ENCODE measurements around the gene KRT76.

- TF ChIP-seq EZH2 (IDR thresholded peaks at IDR 0.05; ENCODE audit: insufficient read depth, poor library complexity, severe bottlenecking) (no peak), EZH2phosphoT487 (IDR thresholded peaks at IDR 0.05; ENCODE audit: insufficient read depth, low read depth) (0 out of 2 replicates have a peak, but pooled peaks have one; percentile 52)
These were observed 21.0 kb upstream of the KRT76 start for GRCh38 chr12:52798003-52798670.

Measured in GM23248 (cell line).